GM12874 (cell line): ENCODE results near the gene ITGA3.

Experiments used
- CTCF ChIP-seq: IDR thresholded peaks from 2 replicates; pipeline ENCODE4 v1.5.1; 2011; ENCODE audit warnings: low read depth, mild to moderate bottlenecking, control low read depth, low read length, moderate library complexity; ENCODE audit not compliant: insufficient read depth

Gene ITGA3

GRCh38 chr17:50094243-50094752 lies 38.4 kb downstream of the ITGA3 start:
- peak; percentile 85 for TF ChIP-seq CTCF

- TF ChIP-seq CTCF: no peak
Observed at GRCh38 chr17:50094753-50095619, 39.1 kb downstream of the ITGA3 start, which contains the start of gene PDK2. PDK2 (plus strand) TSS chr17:50095351; CDS start chr17:50095436, 85 bp downstream.

GRCh38 chr17:50095626-50096037 lies 39.7 kb downstream of the ITGA3 start:
- no peak for TF ChIP-seq CTCF

- no peak for TF ChIP-seq CTCF
Observed at GRCh38 chr17:50096092-50096491, 40.2 kb downstream of the ITGA3 start.

GRCh38 chr17:50096758-50097157 lies 40.8 kb downstream of the ITGA3 start:
- TF ChIP-seq CTCF: no peak

GRCh38 chr17:50097455-50097854 lies 41.5 kb downstream of the ITGA3 start:
- TF ChIP-seq CTCF: no peak

GRCh38 chr17:50097926-50098325 lies 42.0 kb downstream of the ITGA3 start:
- no peak for TF ChIP-seq CTCF
